K562 (cell line): Measurements from ENCODE around the gene ARID3B. TPM values are rescaled to one million over a fixed set of nuclear protein-coding genes. Genes with fewer than 3 reads are reported as not detected.

Source experiments
- ATF4 ChIP-seq: fragments of 450-650 bp; formaldehyde crosslinking; IDR thresholded peaks from 2 replicates; pipeline ENCODE4 v1.4.0; 2022; ENCODE audit warnings: mild to moderate bottlenecking, moderate library complexity
- BACH1 ChIP-seq: fragments of 200-800 bp; sonication (Bioruptor generic); IDR thresholded peaks from 2 replicates; pipeline ENCODE4 v1.6.1; 2016; ENCODE audit warnings: missing genetic modification characterization, missing compliant biosample characterization
- BRCA1 ChIP-seq, 2 experiments: fragments of 450-650 bp in 1 of 2; sonication (generic) in 1 of 2; formaldehyde crosslinking in 1 of 2; IDR thresholded peaks; 2 replicates each; pipeline versions ENCODE4 v1.5.0 to v1.6.1; 2017 to 2020; ENCODE audit warnings: mild to moderate bottlenecking in 1 of 2, missing genetic modification reagents in 1 of 2
- CEBPB ChIP-seq: fragments of 450-650 bp; IDR thresholded peaks from 2 replicates; pipeline ENCODE4 v1.6.1; 2016; ENCODE audit warnings: missing genetic modification characterization, missing compliant biosample characterization
- CEBPG ChIP-seq, 3 experiments: fragments of 200-800 bp in 1 of 3; sonication (Bioruptor generic) in 1 of 3; sonication (generic) in 1 of 3; formaldehyde crosslinking in 1 of 3; IDR thresholded peaks in 2 of 3; conservative IDR thresholded peaks in 1 of 3; 2 replicates each; pipeline versions ENCODE4 v1.6.1 to v1.8.0; 2016 to 2022; ENCODE audit warnings: missing compliant biosample characterization in 2 of 3, missing genetic modification characterization in 2 of 3, mild to moderate bottlenecking in 1 of 3, missing genetic modification reagents in 1 of 3
- CREBBP ChIP-seq: IDR thresholded peaks from one replicate; pipeline ENCODE4 v1.6.1; 2012; ENCODE audit warnings: low read depth, mild to moderate bottlenecking, control low read depth, inconsistent platforms, low read length
- DACH1 ChIP-seq: fragments of 450-650 bp; IDR thresholded peaks from 2 replicates; pipeline ENCODE4 v1.6.1; 2018; ENCODE audit not compliant: partially characterized antibody
- ELF2 ChIP-seq: fragments of 250-450 bp; sonication (Bioruptor Pico); IDR thresholded peaks from 2 replicates; pipeline ENCODE4 v1.5.0; 2021; ENCODE audit warnings: mild to moderate bottlenecking
- HDAC8 ChIP-seq: fragments of 450-650 bp; IDR thresholded peaks from 2 replicates; pipeline ENCODE4 v1.6.1; 2016; ENCODE audit warnings: mild to moderate bottlenecking, missing genetic modification characterization, moderate library complexity, missing compliant biosample characterization
- MAFF ChIP-seq: IDR thresholded peaks from 2 replicates; pipeline ENCODE4 v1.6.1; 2012; ENCODE audit warnings: low read length, improper control_type of control experiment
- NELFE ChIP-seq: IDR thresholded peaks from 2 replicates; pipeline ENCODE4 v1.6.1; 2011; ENCODE audit warnings: mild to moderate bottlenecking; ENCODE audit not compliant: insufficient read depth, insufficient read length
- PTRF ChIP-seq: fragments of 450-650 bp; IDR thresholded peaks from 2 replicates; pipeline ENCODE4 v1.6.1; 2016; ENCODE audit warnings: mild to moderate bottlenecking, missing genetic modification characterization, missing compliant biosample characterization
- SMAD1 ChIP-seq: fragments of 150-350 bp; IDR thresholded peaks from 2 replicates; pipeline ENCODE4 v1.6.1; 2014; ENCODE audit warnings: low read length, low read depth; ENCODE audit not compliant: partially characterized antibody
- SMARCA5 ChIP-seq: fragments of 450-650 bp; IDR thresholded peaks from 2 replicates; pipeline ENCODE4 v1.6.1; 2016
- SMC3 ChIP-seq: conservative IDR thresholded peaks from 2 replicates; pipeline ENCODE4 v1.6.1; 2011; ENCODE audit warnings: low read depth, low read length, improper control_type of control experiment; ENCODE audit not compliant: insufficient read depth
- SPI1 ChIP-seq: IDR thresholded peaks from 2 replicates; pipeline ENCODE4 v1.6.1; 2011; ENCODE audit warnings: low read depth, low read length, control low read depth, borderline replicate concordance
- STAT5B ChIP-seq: fragments of 250-450 bp; sonication (Bioruptor Pico); IDR thresholded peaks from 2 replicates; pipeline ENCODE4 v1.8.0; 2021; ENCODE audit warnings: mild to moderate bottlenecking, inconsistent platforms
- TAF7 ChIP-seq: fragments of 450-650 bp; IDR thresholded peaks from 2 replicates; pipeline ENCODE4 v1.6.1; 2016; ENCODE audit warnings: missing genetic modification characterization, missing compliant biosample characterization
- TEAD4 ChIP-seq, 2 experiments: sonication (generic) in 1 of 2; formaldehyde crosslinking in 1 of 2; IDR thresholded peaks; 2 replicates each; pipeline versions ENCODE4 v1.6.1 to v1.8.0; 2012 to 2022; ENCODE audit warnings: borderline replicate concordance in 1 of 2, inconsistent platforms in 1 of 2, low read length in 1 of 2, mild to moderate bottlenecking in 1 of 2, missing genetic modification reagents in 1 of 2
- ZC3H8 ChIP-seq: fragments of 450-650 bp; IDR thresholded peaks from 2 replicates; pipeline ENCODE4 v1.6.1; 2017
- ZNF124 ChIP-seq: sonication (generic); formaldehyde crosslinking; IDR thresholded peaks from 2 replicates; pipeline ENCODE4 v1.8.1; 2022; ENCODE audit warnings: missing genetic modification reagents
- ZNF23 ChIP-seq: fragments of 250-450 bp; sonication (Bioruptor Pico); IDR thresholded peaks from 2 replicates; pipeline ENCODE4 v1.4.0; 2020; ENCODE audit warnings: mild to moderate bottlenecking
- ZNF445 ChIP-seq: fragments of 250-450 bp; sonication (Bioruptor Pico); IDR thresholded peaks from 2 replicates; pipeline ENCODE4 v1.4.0; 2020; ENCODE audit warnings: low read depth, mild to moderate bottlenecking, moderate library complexity
- ZNF668 ChIP-seq: fragments of 250-450 bp; sonication (Bioruptor Pico); IDR thresholded peaks from 2 replicates; pipeline ENCODE4 v1.8.0; 2022; ENCODE audit warnings: mild to moderate bottlenecking, inconsistent platforms
- polyA plus RNA-seq, 8 experiments: library from polyadenylated mRNA; depleted of rRNA in 4 of 8; stranded (reverse) in 5 of 8; unstranded in 3 of 8; fragments of >200 nt; fragmentation: Nextera tagmentation in 2 of 8; fragmentation: Illumina TruSeq in 1 of 8; extraction: Ambion mirVana in 2 of 8; extraction: Trizol in 1 of 8; gene quantifications; 2 replicates each; pipeline versions ENCODE4 v1.2.1 to v1.2.3, GENCODE V29; 2011 to 2014; ENCODE audit warnings: inconsistent platforms in 1 of 8, missing spikeins in 1 of 8
- total RNA-seq, 7 experiments: library from RNA; depleted of rRNA in 6 of 7; stranded (reverse); fragments of >200 nt in 6 of 7; fragmentation: Illumina TruSeq in 2 of 7; extraction: Trizol in 2 of 7; gene quantifications; 2 replicates each; pipeline versions ENCODE4 v1.2.1 to v1.2.3, GENCODE V29; 2011 to 2021; ENCODE audit warnings: low replicate concordance in 1 of 7
- TF ChIP-seq, protein P1 (sequence below): sonication (generic); formaldehyde crosslinking; IDR thresholded peaks from 2 replicates; pipeline ENCODE4 v1.8.0; 2022; ENCODE audit warnings: mild to moderate bottlenecking, missing genetic modification reagents, borderline replicate concordance
- TF ChIP-seq, protein P2 (sequence below): fragments of 450-650 bp; formaldehyde crosslinking; IDR thresholded peaks from 2 replicates; pipeline ENCODE4 v1.4.0; 2020; ENCODE audit warnings: mild to moderate bottlenecking, moderate library complexity

ARID3B gene
- total and polyA plus RNA-seq, 9 of the 15 experiments (the other 6 are each of a cell fraction or from before 2014, with no cell fraction given): 0.32 to 15.1 (median 7.1) TPM

DNA sequence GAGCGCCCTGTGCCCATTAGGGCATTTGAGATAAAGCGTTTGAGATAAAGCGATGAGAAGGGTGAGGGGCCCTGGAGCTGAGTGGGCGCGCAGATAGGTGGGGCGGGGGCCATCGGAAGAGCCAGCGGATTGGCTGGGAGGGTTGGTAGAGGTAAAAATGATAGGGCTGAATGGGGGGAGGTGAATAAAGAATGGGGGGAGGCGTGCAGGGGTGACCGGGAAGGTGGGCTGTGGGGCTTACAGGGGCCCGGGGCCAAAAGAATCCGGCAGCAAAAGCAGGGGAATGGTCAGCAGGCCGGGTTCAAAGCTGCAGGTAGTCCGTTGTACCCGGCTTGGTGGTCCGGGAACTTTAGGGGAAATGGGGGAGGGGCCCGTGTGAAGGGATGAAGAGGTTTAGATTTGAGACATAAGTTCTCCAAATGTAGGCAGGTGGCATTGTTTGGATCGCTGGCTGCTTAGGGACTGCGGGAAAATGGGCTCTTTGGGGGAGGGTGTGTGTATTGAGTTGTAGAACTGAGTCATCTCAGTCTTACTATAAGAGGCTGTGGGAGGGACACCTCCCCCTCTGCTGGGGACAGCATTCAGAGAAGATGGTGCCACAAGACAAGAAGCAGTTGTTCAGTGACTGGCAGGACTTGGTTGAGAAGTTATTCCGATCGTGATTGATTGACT lies 610 bp downstream of the ARID3B start (continued):
- TF ChIP-seq SMC3 (no peak), CREBBP (no peak), TEAD4 (IDR thresholded peaks at IDR 0.05; ENCODE audit: low read length) (peak; percentile 57; the same call in 1 of the 2 replicates), TEAD4 (CRISPR knock-in tag; IDR thresholded peaks at IDR 0.05; ENCODE audit: borderline replicate concordance) (no peak), SMARCA5 (no peak), NELFE (no peak), HDAC8 (tag) (no peak), TAF7 (tag) (no peak), SPI1 (no peak), ZNF445 (CRISPR knock-in tag) (no peak), MAFF (no peak), CEBPB (no peak), ZNF124 (CRISPR knock-in tag) (no peak), ZC3H8 (no peak), ZNF668 (CRISPR knock-in tag) (no peak), SMAD1 (no peak), ELF2 (CRISPR knock-in tag) (no peak), BRCA1 (IDR thresholded peaks at IDR 0.05) (no peak), BRCA1 (CRISPR knock-in tag; IDR thresholded peaks at IDR 0.05) (no peak), ZNF23 (CRISPR knock-in tag) (no peak), BACH1 (no peak), PTRF (tag) (no peak), DACH1 (no peak), STAT5B (CRISPR knock-in tag) (no peak), ATF4 (CRISPR knock-in tag) (no peak), CEBPG (CRISPR knock-in tag; IDR thresholded peaks at IDR 0.05) (no peak), CEBPG (tag; conservative IDR thresholded peaks at IDR 0.05 in 1 of 2, IDR thresholded peaks at IDR 0.05 in 1 of 2) (no peak)
- TF ChIP-seq, protein P1, sequence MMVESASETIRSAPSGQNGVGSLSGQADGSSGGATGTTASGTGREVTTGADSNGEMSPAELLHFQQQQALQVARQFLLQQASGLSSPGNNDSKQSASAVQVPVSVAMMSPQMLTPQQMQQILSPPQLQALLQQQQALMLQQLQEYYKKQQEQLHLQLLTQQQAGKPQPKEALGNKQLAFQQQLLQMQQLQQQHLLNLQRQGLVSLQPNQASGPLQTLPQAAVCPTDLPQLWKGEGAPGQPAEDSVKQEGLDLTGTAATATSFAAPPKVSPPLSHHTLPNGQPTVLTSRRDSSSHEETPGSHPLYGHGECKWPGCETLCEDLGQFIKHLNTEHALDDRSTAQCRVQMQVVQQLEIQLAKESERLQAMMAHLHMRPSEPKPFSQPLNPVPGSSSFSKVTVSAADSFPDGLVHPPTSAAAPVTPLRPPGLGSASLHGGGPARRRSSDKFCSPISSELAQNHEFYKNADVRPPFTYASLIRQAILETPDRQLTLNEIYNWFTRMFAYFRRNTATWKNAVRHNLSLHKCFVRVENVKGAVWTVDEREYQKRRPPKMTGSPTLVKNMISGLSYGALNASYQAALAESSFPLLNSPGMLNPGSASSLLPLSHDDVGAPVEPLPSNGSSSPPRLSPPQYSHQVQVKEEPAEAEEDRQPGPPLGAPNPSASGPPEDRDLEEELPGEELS (CRISPR knock-in tag): no peak
- TF ChIP-seq, protein P2, sequence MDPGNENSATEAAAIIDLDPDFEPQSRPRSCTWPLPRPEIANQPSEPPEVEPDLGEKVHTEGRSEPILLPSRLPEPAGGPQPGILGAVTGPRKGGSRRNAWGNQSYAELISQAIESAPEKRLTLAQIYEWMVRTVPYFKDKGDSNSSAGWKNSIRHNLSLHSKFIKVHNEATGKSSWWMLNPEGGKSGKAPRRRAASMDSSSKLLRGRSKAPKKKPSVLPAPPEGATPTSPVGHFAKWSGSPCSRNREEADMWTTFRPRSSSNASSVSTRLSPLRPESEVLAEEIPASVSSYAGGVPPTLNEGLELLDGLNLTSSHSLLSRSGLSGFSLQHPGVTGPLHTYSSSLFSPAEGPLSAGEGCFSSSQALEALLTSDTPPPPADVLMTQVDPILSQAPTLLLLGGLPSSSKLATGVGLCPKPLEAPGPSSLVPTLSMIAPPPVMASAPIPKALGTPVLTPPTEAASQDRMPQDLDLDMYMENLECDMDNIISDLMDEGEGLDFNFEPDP (CRISPR knock-in tag): no peak
